ENCODE data around the gene CLN5.

The CLN5 gene

GRCh38 chr13:77022341-77022740 lies 30.5 kb downstream of the CLN5 start:
- DNase-seq = no peak

- DNase-seq = no peak
These were observed 34.5 kb downstream of the CLN5 start for GRCh38 chr13:77026255-77026860.

- DNase-seq = peak; percentile 24
These were observed 35.2 kb downstream of the CLN5 start, which contains the start of gene FBXL3 for GRCh38 chr13:77026861-77027621. Gene FBXL3, minus strand, starts transcription at chr13:77027159. Its CDS starts 5,299 bp downstream, at chr13:77021860.

- DNase-seq = no peak
These were observed 36.3 kb downstream of the CLN5 start for GRCh38 chr13:77028202-77028601.

- DNase-seq = no peak
These were observed 37.6 kb downstream of the CLN5 start for GRCh38 chr13:77029436-77029835.

GRCh38 chr13:77031656-77032243 lies 39.9 kb downstream of the CLN5 start:
- DNase-seq = peak; percentile 75

- DNase-seq = no peak
These were observed 41.9 kb downstream of the CLN5 start for GRCh38 chr13:77033717-77034302.

GRCh38 chr13:77034881-77035280 lies 43.0 kb downstream of the CLN5 start:
- DNase-seq = no peak

GRCh38 chr13:77036279-77036678 lies 44.4 kb downstream of the CLN5 start:
- DNase-seq = no peak

- DNase-seq = no peak
These were observed 47.1 kb downstream of the CLN5 start for GRCh38 chr13:77038907-77039480.

- DNase-seq = peak; percentile 64
These were observed 48.2 kb downstream of the CLN5 start for GRCh38 chr13:77040076-77040475.

- DNase-seq = peak; percentile 91
These were observed 49.0 kb downstream of the CLN5 start for GRCh38 chr13:77040835-77041234.

GRCh38 chr13:77042566-77043177 lies 50.8 kb downstream of the CLN5 start:
- no peak for DNase-seq

- no peak for DNase-seq
These were observed 55.9 kb downstream of the CLN5 start for GRCh38 chr13:77047649-77048343.

- DNase-seq = no peak
These were observed 56.8 kb downstream of the CLN5 start for GRCh38 chr13:77048681-77049080.

- no peak for DNase-seq
These were observed 61.3 kb downstream of the CLN5 start for GRCh38 chr13:77053192-77053591.
